Sigmoid colon (tissue), 7 donors: ENCODE results near the gene BPIFB2. TPM values are rescaled to one million over a fixed set of nuclear protein-coding genes. Genes with fewer than 3 reads are reported as not detected.

Experiments
- DNase-seq: peaks from one replicate; pipeline ENCODE4 v3.0.0-alpha.2; 2019
- H3K27ac ChIP-seq, 4 donors: fragments of 200-600 bp; sonication (generic); one replicate each; pipeline ENCODE4 v1.5.1; 2016 to 2019; ENCODE audit warnings: mild to moderate bottlenecking in 1 of 4
- H3K27me3 ChIP-seq, 3 donors: fragments of 200-600 bp; sonication (generic); one replicate each; pipeline ENCODE4 v1.5.1; 2019; ENCODE audit warnings: mild to moderate bottlenecking in 1 of 3
- H3K36me3 ChIP-seq, 4 donors: fragments of 200-600 bp; sonication (generic); one replicate each; pipeline ENCODE4 v1.5.1; 2016 to 2019
- H3K4me1 ChIP-seq, 4 donors: fragments of 200-600 bp; sonication (generic); one replicate each; pipeline ENCODE4 v1.5.1; 2017 to 2019
- H3K4me3 ChIP-seq, 4 donors: fragments of 200-600 bp; sonication (generic); one replicate each; pipeline ENCODE4 v1.5.1; 2017 to 2019; ENCODE audit warnings: mild to moderate bottlenecking in 2 of 4, moderate library complexity in 1 of 4
- H3K9me3 ChIP-seq, 4 donors: fragments of 200-600 bp in 3 of 4; sonication (generic) in 3 of 4; one replicate each; pipeline versions ENCODE4 v1.5.1 to v1.6.1; 2013 to 2019
- CTCF ChIP-seq, 4 experiments: fragments of 450-650 bp in 3 of 4; fragments of 200-600 bp in 1 of 4; IDR thresholded peaks; one replicate each; pipeline ENCODE4 v1.5.1; 2016 to 2019; ENCODE audit warnings: antibody characterized with exemption in 4 of 4, mild to moderate bottlenecking in 3 of 4, moderate library complexity in 2 of 4
- EP300 ChIP-seq, 4 donors: sonication (generic); formaldehyde crosslinking; IDR thresholded peaks; one replicate each; pipeline ENCODE4 v1.6.1; 2017; ENCODE audit warnings: antibody characterized with exemption in 4 of 4
- POLR2A ChIP-seq, 2 donors: fragments of 450-650 bp; IDR thresholded peaks; one replicate each; pipeline ENCODE4 v1.6.1; 2016; ENCODE audit warnings: antibody characterized with exemption in 2 of 2, mild to moderate bottlenecking in 2 of 2, moderate library complexity in 2 of 2
- POLR2AphosphoS5 ChIP-seq, 4 donors: sonication (generic); formaldehyde crosslinking; IDR thresholded peaks; one replicate each; pipeline ENCODE4 v1.6.1; 2017; ENCODE audit warnings: antibody characterized with exemption in 4 of 4
- WGBS, 2 donors: extraction: QIAGEN DNeasy Blood & Tissue Kit; methylation state at CpG; one replicate each; pipeline ENCODE4 v1.1.7; 2013; 5-methylcytosine and 5-hydroxymethylcytosine counted together
- intact Hi-C: fragments of 100-400 bp; cut with DNase I; formaldehyde crosslinking; loops from one replicate; pipeline ENCODE4 v1.15.1; 2023
- polyA plus RNA-seq, 3 donors: library from polyadenylated mRNA; stranded (reverse); fragments of 200-250 nt; gene quantifications; one replicate each; pipeline ENCODE4 v1.2.3, GENCODE V29; 2013
- total RNA-seq, 4 donors: library from RNA; depleted of rRNA; stranded (reverse); fragments of >200 nt; gene quantifications; one replicate each; pipeline ENCODE4 v1.1.0, GENCODE V29; 2016
- donor health status: healthy with polysubstance abuse.
- donor health status: Bipolar disorder and iron deficiency.
- donor health status: healthy.

BPIFB2 gene
- total and polyA plus RNA-seq, 7 donors, result not detected

DNA sequence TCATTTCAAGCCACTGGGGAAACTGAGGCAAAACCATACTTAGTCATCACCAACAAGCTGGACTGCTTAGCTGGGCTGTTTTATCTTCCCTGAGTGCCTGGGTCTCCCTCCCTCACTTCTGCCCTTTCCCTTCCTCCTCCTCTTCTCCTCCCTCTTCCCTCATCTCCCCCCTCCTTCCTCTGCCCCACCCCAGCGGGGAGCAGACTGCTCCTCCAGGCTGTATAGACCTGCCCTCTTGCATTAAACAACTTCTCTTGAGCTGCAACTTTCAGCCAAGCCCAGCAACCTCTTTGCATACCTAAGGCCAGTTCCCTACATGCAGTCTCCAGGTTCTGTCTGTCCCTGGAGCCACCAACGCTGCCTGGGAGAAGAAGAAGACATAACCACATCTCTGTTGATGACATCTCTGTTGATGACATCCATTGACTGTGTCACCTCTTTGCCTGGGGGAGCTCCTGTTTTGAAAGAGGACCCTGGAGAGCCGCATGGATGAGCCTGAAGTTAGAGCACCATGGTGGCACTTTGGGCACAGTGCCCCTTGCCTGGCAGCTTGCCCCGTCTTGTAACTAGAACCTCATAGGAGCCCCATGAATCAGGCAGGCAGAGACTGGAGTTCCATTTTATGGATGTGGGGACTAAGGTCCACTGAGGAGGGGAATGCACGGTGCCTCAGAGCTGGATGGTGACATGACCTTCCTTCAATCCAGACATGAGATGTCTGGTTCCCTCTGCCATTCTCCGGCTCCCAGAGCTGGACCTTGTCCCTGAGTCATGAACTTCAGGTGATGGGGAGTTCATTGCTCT is 16.1 kb downstream of the BPIFB2 start:
- Histone ChIP-seq H3K9me3 (no peaks in the 10 kb centered on the region), H3K27me3 (no peaks in the 10 kb centered on the region), H3K36me3 (no peaks in the 10 kb centered on the region), H3K4me1 (no peaks in the 10 kb centered on the region), H3K27ac (no peak overlapping the region), H3K4me3 (no peak overlapping the region)
- DNase-seq, result no peak
- no peak for TF ChIP-seq CTCF (IDR thresholded peaks at IDR 0.05)
- TF ChIP-seq POLR2A (IDR thresholded peaks at IDR 0.05), result no peak
- no peak for TF ChIP-seq POLR2AphosphoS5 (IDR thresholded peaks at IDR 0.05)
- TF ChIP-seq EP300 (IDR thresholded peaks at IDR 0.05), result no peak
- intact Hi-C loops, result loop anchor here (10.0 kb wide), 1 partner anchor 59 kb away; no protein-coding TSS in a partner anchor
- 67 to 73% methylated on average over 6 of the region's 6 CpGs for WGBS, 2 donors

- Histone ChIP-seq H3K9me3 (no peaks in the 10 kb centered on the region), H3K4me1 (no peaks in the 10 kb centered on the region), H3K4me3 (no peak overlapping the region), H3K27ac (no peak overlapping the region), H3K36me3 (no peaks in the 10 kb centered on the region), H3K27me3 (no peaks in the 10 kb centered on the region)
- no peak for DNase-seq
- intact Hi-C loops, result loop anchor here (10.0 kb wide), 1 partner anchor 59 kb away; no protein-coding TSS in a partner anchor
- WGBS, 2 donors, result 72 to 83% methylated on average over 1 of the region's 1 CpG
- TF ChIP-seq EP300 (IDR thresholded peaks at IDR 0.05), result no peak
- TF ChIP-seq POLR2AphosphoS5 (IDR thresholded peaks at IDR 0.05), result no peak
- TF ChIP-seq POLR2A (IDR thresholded peaks at IDR 0.05), result no peak
- no peak for TF ChIP-seq CTCF (IDR thresholded peaks at IDR 0.05)
These were observed 16.7 kb downstream of the BPIFB2 start for GRCh38 chr20:33024243-33024560.

- Histone ChIP-seq H3K9me3 (no peaks in the 10 kb centered on the region), H3K4me3 (no peak overlapping the region), H3K27ac (no peak overlapping the region), H3K27me3 (no peaks in the 10 kb centered on the region), H3K36me3 (no peaks in the 10 kb centered on the region), H3K4me1 (no peaks in the 10 kb centered on the region)
- TF ChIP-seq EP300 (IDR thresholded peaks at IDR 0.05) (no peak), CTCF (IDR thresholded peaks at IDR 0.05) (no peak), POLR2A (IDR thresholded peaks at IDR 0.05) (no peak), POLR2AphosphoS5 (IDR thresholded peaks at IDR 0.05) (no peak)
- no peak for DNase-seq
- intact Hi-C loops, result loop anchor here (10.0 kb wide), 1 partner anchor 60 kb away; no protein-coding TSS in a partner anchor
- whole genome bisulfite sequencing, 2 donors, result 63 to 72% methylated on average over 5 of the region's 5 CpGs
These were observed 17.3 kb downstream of the BPIFB2 start for GRCh38 chr20:33024609-33025317.

GRCh38 chr20:33025318-33025876 is 17.9 kb downstream of the BPIFB2 start:
- Histone ChIP-seq H3K27ac (no peak overlapping the region), H3K4me1 (no peaks in the 10 kb centered on the region), H3K36me3 (no peaks in the 10 kb centered on the region), H3K4me3 (no peak overlapping the region), H3K9me3 (no peaks in the 10 kb centered on the region), H3K27me3 (no peaks in the 10 kb centered on the region)
- WGBS, 2 donors, result 48 to 56% methylated on average over 9 of the region's 9 CpGs
- intact Hi-C loops, result loop anchor here (10.0 kb wide), 1 partner anchor 61 kb away; no protein-coding TSS in a partner anchor
- DNase-seq, result no peak
- TF ChIP-seq POLR2A (IDR thresholded peaks at IDR 0.05) (no peak), CTCF (IDR thresholded peaks at IDR 0.05) (no peak), POLR2AphosphoS5 (IDR thresholded peaks at IDR 0.05) (no peak), EP300 (IDR thresholded peaks at IDR 0.05) (no peak)
